Fibroblast of lung (primary cell): ENCODE measurements around the gene ASIC3. TPM values are rescaled to one million over a fixed set of nuclear protein-coding genes. Genes with fewer than 3 reads are reported as not detected.

ENCODE experiments used
- DNase-seq, 2 donors: peaks; one replicate each; pipeline versions ENCODE4 v3.0.0 to v3.0.0-alpha.2; 2010; ENCODE audit warnings: low read depth in 2 of 2
- H2AFZ ChIP-seq: 2 replicates; pipeline ENCODE4 v1.5.1; 2012; ENCODE audit warnings: low read length, control low read depth, inconsistent platforms
- H3K27ac ChIP-seq: 2 replicates; pipeline ENCODE4 v1.5.1; 2011; ENCODE audit warnings: low read length, control low read depth; ENCODE audit not compliant: insufficient read depth
- H3K27me3 ChIP-seq: 2 replicates; pipeline ENCODE4 v1.5.1; 2011; ENCODE audit warnings: mild to moderate bottlenecking, low read length; ENCODE audit not compliant: control insufficient read depth, insufficient read depth
- H3K36me3 ChIP-seq: 2 replicates; pipeline ENCODE4 v1.5.1; 2011; ENCODE audit warnings: low read length; ENCODE audit not compliant: control insufficient read depth, insufficient read depth
- H3K4me1 ChIP-seq: 2 replicates; pipeline ENCODE4 v1.5.1; 2011; ENCODE audit warnings: low read length; ENCODE audit not compliant: control insufficient read depth, insufficient read depth; ENCODE audit errors: extremely low read depth
- H3K4me2 ChIP-seq: 2 replicates; pipeline ENCODE4 v1.5.1; 2011; ENCODE audit warnings: low read length, control low read depth; ENCODE audit not compliant: insufficient read depth; ENCODE audit errors: extremely low read depth
- H3K4me3 ChIP-seq, 4 experiments: fragments of 200-600 bp in 1 of 4; sonication (generic) in 1 of 4; replicated peaks in 1 of 4; 2 replicates each; pipeline ENCODE4 v1.5.1; 2011 to 2016; ENCODE audit warnings: low read length in 4 of 4, low read depth in 3 of 4, mild to moderate bottlenecking in 3 of 4, control low read depth in 2 of 4, inconsistent platforms in 1 of 4, mixed read lengths in 1 of 4; ENCODE audit not compliant: insufficient read depth in 1 of 4; ENCODE audit errors: control extremely low read depth in 1 of 4
- H3K79me2 ChIP-seq: 2 replicates; pipeline ENCODE4 v1.5.1; 2012; ENCODE audit warnings: mild to moderate bottlenecking, low read length, inconsistent platforms; ENCODE audit not compliant: control insufficient read depth, insufficient read depth
- H3K9ac ChIP-seq: 2 replicates; pipeline ENCODE4 v1.5.1; 2011; ENCODE audit warnings: mild to moderate bottlenecking, low read length, control low read depth; ENCODE audit not compliant: insufficient read depth
- H3K9me3 ChIP-seq: 2 replicates; pipeline ENCODE4 v1.5.1; 2012; ENCODE audit warnings: low read depth, low read length; ENCODE audit not compliant: control insufficient read depth, insufficient read depth
- H4K20me1 ChIP-seq: 2 replicates; pipeline ENCODE4 v1.5.1; 2011; ENCODE audit warnings: low read length; ENCODE audit not compliant: control insufficient read depth, insufficient read depth; ENCODE audit errors: extremely low read depth
- EZH2 ChIP-seq: IDR thresholded peaks from 2 replicates; pipeline ENCODE4 v1.5.1; 2012; ENCODE audit warnings: low read length, control low read depth, mild to moderate bottlenecking; ENCODE audit errors: missing control alignments
- polyA plus RNA-seq, 2 donors: library from polyadenylated mRNA; depleted of rRNA in 1 of 2; stranded (reverse) in 1 of 2; unstranded in 1 of 2; fragments of >200 nt; gene quantifications; 2 replicates each; pipeline ENCODE4 v1.2.1, GENCODE V29; 2011 to 2012; ENCODE audit warnings: missing spikeins in 1 of 2
- total RNA-seq: library from RNA; depleted of rRNA; stranded (reverse); fragments of >200 nt; gene quantifications from 2 replicates; pipeline ENCODE4 v1.2.1, GENCODE V29; 2014
- TF ChIP-seq, protein P1 (sequence below), 2 donors: IDR thresholded peaks in 1 of 2; conservative IDR thresholded peaks in 1 of 2; 1 replicate in 1 of 2; 2 replicates in 1 of 2; pipeline ENCODE4 v1.5.1; 2011 to 2012; ENCODE audit warnings: low read length in 2 of 2, control low read depth in 1 of 2, inconsistent platforms in 1 of 2, low read depth in 1 of 2, mild to moderate bottlenecking in 1 of 2

The ASIC3 gene
- total and polyA plus RNA-seq, 2 donors (not counting 1 experiment from before 2014, with no cell fraction given): 0.07 to 0.17 TPM

DNA sequence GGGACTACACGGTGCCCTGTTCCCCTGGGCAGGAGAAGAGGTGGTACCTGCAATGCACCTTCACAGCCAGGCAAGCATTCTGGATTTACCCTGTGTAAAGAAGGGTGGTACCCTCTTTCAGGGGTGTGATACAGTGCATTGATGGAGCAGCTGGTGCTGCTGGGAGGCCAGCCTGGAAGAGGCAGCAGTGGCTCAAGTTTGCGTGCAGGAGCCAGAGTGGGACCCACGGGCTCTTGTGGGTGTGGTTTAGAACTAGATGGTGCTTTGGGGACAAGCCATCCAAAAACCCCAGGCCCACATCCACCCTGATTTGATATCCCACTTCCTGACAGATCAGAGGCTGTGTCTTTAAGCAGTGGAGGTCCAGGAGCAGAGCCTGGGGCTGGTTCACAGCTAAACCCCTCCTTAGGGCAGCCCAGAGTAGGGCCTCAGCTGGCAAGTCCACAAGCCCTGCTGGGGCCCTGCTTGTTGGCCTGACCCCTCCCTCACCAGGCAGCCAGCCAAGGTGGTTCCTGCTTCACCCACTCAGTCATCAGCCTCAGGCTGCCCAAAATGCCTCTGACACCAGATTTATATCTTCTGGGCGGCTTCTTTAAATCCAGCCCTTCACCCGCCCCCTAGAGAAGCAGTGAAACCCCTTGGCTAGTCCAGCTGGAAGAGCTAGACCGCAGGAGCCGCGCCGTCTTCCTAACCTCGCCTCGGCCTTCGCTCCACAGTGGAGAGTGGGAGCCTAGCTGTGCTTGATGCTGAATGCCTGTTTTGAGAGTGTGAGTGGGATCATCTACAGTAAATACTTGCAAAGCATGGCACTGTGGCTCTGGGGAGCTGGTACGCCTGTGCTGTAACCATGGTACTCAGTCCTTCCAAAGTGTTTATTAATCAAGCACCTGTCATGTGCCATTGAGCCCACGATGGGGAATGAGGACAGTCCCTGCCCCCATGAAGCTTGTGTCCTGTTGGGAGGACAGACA is 1.4 kb upstream of the ASIC3 start:
- Histone ChIP-seq H3K4me3 (no peak overlapping the region), H4K20me1 (no peaks in the 10 kb centered on the region), H3K4me1 (peaks cover 8% of the 10 kb centered on the region), H3K27me3 (no peaks in the 10 kb centered on the region), H3K9me3 (no peaks in the 10 kb centered on the region), H2AFZ (no peak overlapping the region), H3K4me2 (no peak overlapping the region), H3K27ac (no peak overlapping the region), H3K9ac (no peak overlapping the region), H3K36me3 (peaks cover 2% of the 10 kb centered on the region), H3K79me2 (no peaks in the 10 kb centered on the region)
- no peak for TF ChIP-seq EZH2
- TF ChIP-seq, protein P1, sequence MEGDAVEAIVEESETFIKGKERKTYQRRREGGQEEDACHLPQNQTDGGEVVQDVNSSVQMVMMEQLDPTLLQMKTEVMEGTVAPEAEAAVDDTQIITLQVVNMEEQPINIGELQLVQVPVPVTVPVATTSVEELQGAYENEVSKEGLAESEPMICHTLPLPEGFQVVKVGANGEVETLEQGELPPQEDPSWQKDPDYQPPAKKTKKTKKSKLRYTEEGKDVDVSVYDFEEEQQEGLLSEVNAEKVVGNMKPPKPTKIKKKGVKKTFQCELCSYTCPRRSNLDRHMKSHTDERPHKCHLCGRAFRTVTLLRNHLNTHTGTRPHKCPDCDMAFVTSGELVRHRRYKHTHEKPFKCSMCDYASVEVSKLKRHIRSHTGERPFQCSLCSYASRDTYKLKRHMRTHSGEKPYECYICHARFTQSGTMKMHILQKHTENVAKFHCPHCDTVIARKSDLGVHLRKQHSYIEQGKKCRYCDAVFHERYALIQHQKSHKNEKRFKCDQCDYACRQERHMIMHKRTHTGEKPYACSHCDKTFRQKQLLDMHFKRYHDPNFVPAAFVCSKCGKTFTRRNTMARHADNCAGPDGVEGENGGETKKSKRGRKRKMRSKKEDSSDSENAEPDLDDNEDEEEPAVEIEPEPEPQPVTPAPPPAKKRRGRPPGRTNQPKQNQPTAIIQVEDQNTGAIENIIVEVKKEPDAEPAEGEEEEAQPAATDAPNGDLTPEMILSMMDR (conservative IDR thresholded peaks at IDR 0.05 in 1 of 2, IDR thresholded peaks at IDR 0.05 in 1 of 2; ENCODE audit: low read depth in 1 of 2, low read length in 2 of 2): no peak
- peak; percentile 74 to 95 for DNase-seq

DNA sequence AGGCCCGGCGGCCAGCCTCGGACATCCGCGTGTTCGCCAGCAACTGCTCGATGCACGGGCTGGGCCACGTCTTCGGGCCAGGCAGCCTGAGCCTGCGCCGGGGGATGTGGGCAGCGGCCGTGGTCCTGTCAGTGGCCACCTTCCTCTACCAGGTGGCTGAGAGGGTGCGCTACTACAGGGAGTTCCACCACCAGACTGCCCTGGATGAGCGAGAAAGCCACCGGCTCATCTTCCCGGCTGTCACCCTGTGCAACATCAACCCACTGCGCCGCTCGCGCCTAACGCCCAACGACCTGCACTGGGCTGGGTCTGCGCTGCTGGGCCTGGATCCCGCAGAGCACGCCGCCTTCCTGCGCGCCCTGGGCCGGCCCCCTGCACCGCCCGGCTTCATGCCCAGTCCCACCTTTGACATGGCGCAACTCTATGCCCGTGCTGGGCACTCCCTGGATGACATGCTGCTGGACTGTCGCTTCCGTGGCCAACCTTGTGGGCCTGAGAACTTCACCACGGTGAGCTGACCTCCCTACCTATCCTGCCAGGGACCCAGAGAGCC is 656 bp downstream of the ASIC3 start:
- no peaks in the 10 kb centered on the region for H3K79me2 ChIP-seq
- no peak overlapping the region for H3K4me2 ChIP-seq
- H3K9me3 ChIP-seq: no peaks in the 10 kb centered on the region
- DNase-seq: no peak
- H3K9ac ChIP-seq: no peak overlapping the region
- H2AFZ ChIP-seq: no peak overlapping the region
- H4K20me1 ChIP-seq: no peaks in the 10 kb centered on the region
- TF ChIP-seq, protein P1 (conservative IDR thresholded peaks at IDR 0.05 in 1 of 2, IDR thresholded peaks at IDR 0.05 in 1 of 2; ENCODE audit: low read depth in 1 of 2, low read length in 2 of 2): no peak
- no peak for TF ChIP-seq EZH2
- H3K27ac ChIP-seq: no peak overlapping the region
- H3K4me1 ChIP-seq: peaks cover 8% of the 10 kb centered on the region
- no peak overlapping the region for H3K4me3 ChIP-seq
- H3K36me3 ChIP-seq: peaks cover 2% of the 10 kb centered on the region
- no peaks in the 10 kb centered on the region for H3K27me3 ChIP-seq

DNA sequence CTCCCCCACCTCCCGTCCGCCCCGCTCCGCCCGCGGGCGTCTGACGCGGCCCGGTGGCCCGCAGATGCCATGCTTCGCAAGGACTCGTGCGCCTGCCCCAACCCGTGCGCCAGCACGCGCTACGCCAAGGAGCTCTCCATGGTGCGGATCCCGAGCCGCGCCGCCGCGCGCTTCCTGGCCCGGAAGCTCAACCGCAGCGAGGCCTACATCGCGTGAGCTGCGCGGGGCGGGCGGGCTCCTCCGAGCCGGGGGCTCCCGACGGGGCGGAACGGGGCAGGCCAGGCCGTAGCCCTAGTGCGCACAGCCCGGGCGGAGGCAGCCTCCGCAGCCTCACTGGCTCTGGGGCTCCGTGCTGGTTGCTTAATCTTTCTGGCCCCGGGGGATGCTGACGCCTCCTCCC is 2.8 kb downstream of the ASIC3 start:
- no peak for TF ChIP-seq EZH2
- TF ChIP-seq, protein P1 (conservative IDR thresholded peaks at IDR 0.05 in 1 of 2, IDR thresholded peaks at IDR 0.05 in 1 of 2; ENCODE audit: low read depth in 1 of 2, low read length in 2 of 2): no peak
- no peak overlapping the region for H2AFZ ChIP-seq
- H4K20me1 ChIP-seq: no peaks in the 10 kb centered on the region
- no peak overlapping the region for H3K9ac ChIP-seq
- peak; percentile 71 to 74 for DNase-seq
- H3K27ac ChIP-seq: no peak overlapping the region
- H3K4me2 ChIP-seq: no peak overlapping the region
- peaks cover 8% of the 10 kb centered on the region for H3K4me1 ChIP-seq
- no peaks in the 10 kb centered on the region for H3K79me2 ChIP-seq
- no peak overlapping the region for H3K4me3 ChIP-seq
- no peaks in the 10 kb centered on the region for H3K36me3 ChIP-seq
- H3K9me3 ChIP-seq: no peaks in the 10 kb centered on the region
- H3K27me3 ChIP-seq: no peaks in the 10 kb centered on the region
